ENCODE results near the gene CLDN24. TPM values are rescaled to one million over a fixed set of nuclear protein-coding genes. Genes with fewer than 3 reads are reported as not detected.

The CLDN24 gene
- total RNA-seq, 1 experiment from 2014 or later, result not detected

- CTCF ChIA-PET, result no interaction called here
- ATAC-seq, result no peak
These were observed 28.3 kb upstream of the CLDN24 start for GRCh38 chr4:183350317-183351071.

More at GRCh38 chr4:183350317-183351071, 28.3 kb upstream of the CLDN24 start:
- TF ChIP-seq REST (IDR thresholded peaks at IDR 0.05; ENCODE audit: low read depth), result no peak
- POLR2A ChIA-PET, result no interaction called here
- Histone ChIP-seq H3K27me3 (ENCODE audit: insufficient read depth, low read length) (no peaks in the 10 kb centered on the region), H4K20me1 (ENCODE audit: insufficient read depth) (no peaks in the 10 kb centered on the region), H3K9ac (ENCODE audit: low read length) (no peak overlapping the region), H2AFZ (ENCODE audit: low read depth, low read length, poor library complexity, severe bottlenecking) (no peak overlapping the region), H3K27ac (ENCODE audit: low read depth, low read length) (no peak overlapping the region), H3K79me2 (ENCODE audit: insufficient read depth, low read length) (no peaks in the 10 kb centered on the region), H3K9me2 (ENCODE audit: insufficient read depth) (no peaks in the 10 kb centered on the region), H3K4me3 (replicated peaks in 1 of 2; ENCODE audit: low read depth in 1 of 2, low read length in 2 of 2) (no peak overlapping the region), H3K36me3 (ENCODE audit: control insufficient read depth in 1 of 2, insufficient read depth in 2 of 2, low read length in 2 of 2) (no peaks in the 10 kb centered on the region), H3K4me2 (ENCODE audit: low read length) (no peak overlapping the region), H3K9me3 (ENCODE audit: control insufficient read depth in 1 of 2, insufficient read depth in 1 of 2, low read depth in 1 of 2, low read length in 2 of 2) (no peaks in the 10 kb centered on the region), H3K4me1 (ENCODE audit: control insufficient read depth in 1 of 2, insufficient read depth in 2 of 2, low read length in 2 of 2) (peaks cover 0 to 12% of the 10 kb centered on the region in 2 experiments; a peak in 1 of 4 replicates)
- no peak for DNase-seq (ENCODE audit: low read depth, low spot score)
- no TSS peak for BruUV-seq (replicated peaks)
- RAD21 ChIA-PET (ENCODE audit: low non-redundant PET in 1 of 2, low total read pairs in 2 of 2, uncharacterized antibody in 2 of 2, unreplicated experiment in 2 of 2), result no interaction called here
- intact Hi-C loops (cut with micrococcal nuclease), result no loop called here
